ENCODE results near the gene BOLL.

- no peak for TF ChIP-seq POLR2A (IDR thresholded peaks at IDR 0.05)
- TF ChIP-seq CTCF (IDR thresholded peaks at IDR 0.05) = no peak
Observed at GRCh38 chr2:197708331-197708730, 76.8 kb downstream of the BOLL start.
